H1 (cell line): Measurements from ENCODE around the gene PNO1. TPM values are rescaled to one million over a fixed set of nuclear protein-coding genes. Genes with fewer than 3 reads are reported as not detected.

Source experiments
- HDAC2 ChIP-seq, 2 experiments: fragments of 300-600 bp in 1 of 2; sonication (generic) in 1 of 2; IDR thresholded peaks; 2 replicates each; pipeline ENCODE4 v1.6.1; 2011 to 2012; ENCODE audit warnings: low read depth in 2 of 2, low read length in 2 of 2, mild to moderate bottlenecking in 2 of 2, moderate library complexity in 2 of 2, borderline replicate concordance in 1 of 2, inconsistent platforms in 1 of 2
- SUZ12 ChIP-seq: fragments of 200-600 bp; sonication (generic); IDR thresholded peaks from 2 replicates; pipeline ENCODE4 v1.6.1; 2012; ENCODE audit warnings: mild to moderate bottlenecking, inconsistent platforms, low read length, moderate library complexity, mixed read lengths
- TAF7 ChIP-seq: optimal IDR thresholded peaks from 2 replicates; pipeline ENCODE3; 2011; ENCODE audit warnings: low read depth, mild to moderate bottlenecking, inconsistent platforms, low read length, moderate library complexity, borderline replicate concordance
- TBP ChIP-seq: IDR thresholded peaks from 2 replicates; pipeline ENCODE4 v1.6.1; 2011; ENCODE audit warnings: low read depth, low read length, improper control_type of control experiment
- TEAD4 ChIP-seq: IDR thresholded peaks from 2 replicates; pipeline ENCODE4 v1.6.1; 2012; ENCODE audit warnings: low read depth, low read length, inconsistent platforms, mixed read lengths
- YY1 ChIP-seq: IDR thresholded peaks from 2 replicates; pipeline ENCODE4 v1.6.1; 2011; ENCODE audit warnings: low read depth, mild to moderate bottlenecking, low read length
- ZNF274 ChIP-seq: IDR thresholded peaks from 2 replicates; pipeline ENCODE4 v1.7.0; 2012; ENCODE audit warnings: low read length, borderline replicate concordance; ENCODE audit errors: extremely low read depth
- polyA plus RNA-seq, 7 experiments: library from polyadenylated mRNA; depleted of rRNA in 3 of 7; stranded (reverse) in 5 of 7; unstranded in 2 of 7; fragments of >200 nt in 5 of 7; fragments of 200-250 nt in 2 of 7; gene quantifications; 1 replicate in 5 of 7; 2 replicates in 1 of 7; 4 replicates in 1 of 7; pipeline versions ENCODE4 v1.2.1 to v1.2.3, GENCODE V29; 2011 to 2013; ENCODE audit warnings: missing spikeins in 2 of 7, mixed read lengths in 2 of 7
- total RNA-seq: library from RNA; stranded (reverse); fragmentation: NEBNext Ultra II Directional; extraction: Animal tissue kit (Norgen Biotek cat#: 25700); gene quantifications from 2 replicates; pipeline ENCODE4 v1.2.1, GENCODE V29; 2021

Gene PNO1
- total and polyA plus RNA-seq, 2 of the 8 experiments (the other 6 are each of a cell fraction or from before 2014, with no cell fraction given): 18.6 to 33.2 TPM

DNA sequence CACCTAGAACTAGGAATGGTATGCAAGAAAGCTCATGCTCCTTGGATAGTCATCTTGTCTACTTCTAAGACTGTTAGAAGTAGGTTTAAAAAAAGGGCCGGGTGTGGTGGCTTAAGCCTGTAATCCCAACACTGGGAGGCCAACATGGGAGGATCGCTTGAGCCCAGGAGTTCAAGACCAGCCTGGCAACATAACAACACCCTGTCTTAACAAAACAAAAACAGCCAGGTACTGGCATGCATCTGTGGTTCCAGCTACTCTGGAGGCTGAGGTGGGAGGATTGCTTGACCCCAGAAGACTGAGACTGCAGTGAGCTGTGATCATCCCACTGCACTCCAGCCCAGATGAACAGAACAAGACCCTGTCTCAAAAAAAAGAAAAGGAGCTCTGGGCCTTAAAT is 19.9 kb downstream of the PNO1 start (continued):
- TF ChIP-seq YY1: no peak
- TF ChIP-seq TBP: no peak
- no peak for TF ChIP-seq TEAD4
- no peak for TF ChIP-seq HDAC2 (IDR thresholded peaks at IDR 0.05; ENCODE audit: borderline replicate concordance in 1 of 2, low read depth in 2 of 2, low read length in 2 of 2)
- TF ChIP-seq TAF7: no peak
- no peak for TF ChIP-seq SUZ12
- no peak for TF ChIP-seq ZNF274
